Measurements from ENCODE around the gene MBIP. TPM values are rescaled to one million over a fixed set of nuclear protein-coding genes. Genes with fewer than 3 reads are reported as not detected.

MBIP gene
- total RNA-seq, 1 donor from 2014 or later = 12.9 TPM

- no peak overlapping the region for H3K4me3 ChIP-seq (ENCODE audit: low read depth, low read length)
- DNase-seq (ENCODE audit: low read depth) = no peak
- TF ChIP-seq, protein P1, sequence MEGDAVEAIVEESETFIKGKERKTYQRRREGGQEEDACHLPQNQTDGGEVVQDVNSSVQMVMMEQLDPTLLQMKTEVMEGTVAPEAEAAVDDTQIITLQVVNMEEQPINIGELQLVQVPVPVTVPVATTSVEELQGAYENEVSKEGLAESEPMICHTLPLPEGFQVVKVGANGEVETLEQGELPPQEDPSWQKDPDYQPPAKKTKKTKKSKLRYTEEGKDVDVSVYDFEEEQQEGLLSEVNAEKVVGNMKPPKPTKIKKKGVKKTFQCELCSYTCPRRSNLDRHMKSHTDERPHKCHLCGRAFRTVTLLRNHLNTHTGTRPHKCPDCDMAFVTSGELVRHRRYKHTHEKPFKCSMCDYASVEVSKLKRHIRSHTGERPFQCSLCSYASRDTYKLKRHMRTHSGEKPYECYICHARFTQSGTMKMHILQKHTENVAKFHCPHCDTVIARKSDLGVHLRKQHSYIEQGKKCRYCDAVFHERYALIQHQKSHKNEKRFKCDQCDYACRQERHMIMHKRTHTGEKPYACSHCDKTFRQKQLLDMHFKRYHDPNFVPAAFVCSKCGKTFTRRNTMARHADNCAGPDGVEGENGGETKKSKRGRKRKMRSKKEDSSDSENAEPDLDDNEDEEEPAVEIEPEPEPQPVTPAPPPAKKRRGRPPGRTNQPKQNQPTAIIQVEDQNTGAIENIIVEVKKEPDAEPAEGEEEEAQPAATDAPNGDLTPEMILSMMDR (conservative IDR thresholded peaks at IDR 0.05; ENCODE audit: low read depth, low read length) = no peak
Measured at GRCh38 chr14:36325853-36326252, 5.4 kb upstream of the MBIP start.

DNA sequence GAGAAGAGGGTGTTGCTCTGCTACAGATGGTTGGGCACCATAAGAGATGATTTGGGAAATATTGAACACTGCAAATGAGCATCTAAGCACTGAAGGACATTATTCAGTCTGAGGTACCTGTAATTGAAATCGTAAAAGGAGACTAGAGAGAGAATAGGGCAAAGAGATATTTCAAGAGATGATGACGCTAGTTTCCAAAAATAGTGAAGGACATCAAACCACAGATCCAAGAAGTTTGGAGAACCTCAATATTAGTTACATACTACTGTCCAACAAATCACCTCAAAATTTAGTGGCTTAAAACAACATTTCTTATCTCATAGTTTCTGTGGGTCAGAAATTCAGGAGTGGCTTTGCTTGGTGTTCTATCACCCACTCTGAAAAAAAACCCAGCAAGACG is 4.5 kb upstream of the MBIP start:
- TF ChIP-seq, protein P1 (conservative IDR thresholded peaks at IDR 0.05; ENCODE audit: low read depth, low read length) = no peak
- no peak overlapping the region for H3K4me3 ChIP-seq (ENCODE audit: low read depth, low read length)
- DNase-seq (ENCODE audit: low read depth) = no peak

DNA sequence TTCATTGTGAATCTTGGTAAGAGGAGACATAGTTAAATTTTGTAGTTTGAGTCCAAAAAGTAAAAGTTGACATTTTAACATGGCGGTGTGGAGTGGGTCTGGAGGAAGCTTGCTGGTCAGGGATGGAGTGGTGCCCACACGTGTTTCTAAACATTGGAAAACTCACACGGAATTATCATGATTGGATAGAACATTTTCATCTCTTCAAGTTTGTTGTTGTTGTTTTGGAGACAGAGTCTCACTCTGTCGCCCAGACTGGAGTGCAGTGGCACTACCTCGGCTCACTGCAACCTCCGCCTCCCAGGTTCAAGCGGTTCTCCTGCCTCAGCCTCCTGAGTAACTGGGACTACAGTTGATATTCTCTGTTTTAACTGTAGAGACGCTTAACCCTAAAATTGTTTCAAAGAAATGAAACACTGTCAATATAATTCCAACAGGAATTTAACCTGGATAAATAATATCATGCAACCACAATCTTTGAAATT is 502 bp upstream of the MBIP start:
- H3K4me3 ChIP-seq (ENCODE audit: low read depth, low read length) = peak overlapping the region; percentile 93
- TF ChIP-seq, protein P1 (conservative IDR thresholded peaks at IDR 0.05; ENCODE audit: low read depth, low read length) = no peak
- DNase-seq (ENCODE audit: low read depth) = no peak

DNA sequence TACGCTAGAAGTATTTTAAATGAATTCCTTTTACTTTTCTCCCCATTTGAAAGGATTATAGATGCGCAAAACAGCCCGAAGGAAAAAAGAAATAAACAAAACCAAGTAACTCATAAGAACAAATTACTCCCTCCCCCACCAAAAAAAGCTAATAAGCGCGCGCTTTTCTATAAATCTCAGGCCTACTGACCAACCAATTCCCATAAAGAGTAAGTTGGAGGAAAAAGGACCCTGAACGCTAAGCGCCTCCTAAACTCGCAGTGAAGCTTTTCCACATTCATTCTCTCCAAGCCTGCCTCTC is 588 bp downstream of the MBIP start:
- no peak for DNase-seq (ENCODE audit: low read depth)
- TF ChIP-seq, protein P1 (conservative IDR thresholded peaks at IDR 0.05; ENCODE audit: low read depth, low read length) = no peak
- peak overlapping the region; percentile 93 for H3K4me3 ChIP-seq (ENCODE audit: low read depth, low read length)

DNA sequence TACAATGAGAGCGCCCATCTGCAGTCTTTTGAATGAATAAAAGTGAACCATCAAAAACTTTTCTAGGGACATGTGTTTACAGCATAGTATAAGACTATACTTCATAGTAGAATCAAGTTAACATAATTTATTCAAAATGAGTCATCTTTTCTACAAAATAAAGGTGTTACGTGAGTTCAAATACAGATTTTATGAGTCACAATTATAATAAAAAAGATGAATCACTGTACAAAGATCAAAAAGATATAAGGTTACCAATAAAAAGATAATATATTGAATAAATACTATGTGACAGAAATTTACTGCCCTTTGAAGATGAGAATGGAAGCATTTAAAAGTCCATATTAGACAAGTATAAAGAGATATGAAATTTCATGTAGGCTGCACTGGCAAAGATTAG is 2.8 kb downstream of the MBIP start:
- TF ChIP-seq, protein P1 (conservative IDR thresholded peaks at IDR 0.05; ENCODE audit: low read depth, low read length) = no peak
- no peak overlapping the region for H3K4me3 ChIP-seq (ENCODE audit: low read depth, low read length)
- no peak for DNase-seq (ENCODE audit: low read depth)

DNA sequence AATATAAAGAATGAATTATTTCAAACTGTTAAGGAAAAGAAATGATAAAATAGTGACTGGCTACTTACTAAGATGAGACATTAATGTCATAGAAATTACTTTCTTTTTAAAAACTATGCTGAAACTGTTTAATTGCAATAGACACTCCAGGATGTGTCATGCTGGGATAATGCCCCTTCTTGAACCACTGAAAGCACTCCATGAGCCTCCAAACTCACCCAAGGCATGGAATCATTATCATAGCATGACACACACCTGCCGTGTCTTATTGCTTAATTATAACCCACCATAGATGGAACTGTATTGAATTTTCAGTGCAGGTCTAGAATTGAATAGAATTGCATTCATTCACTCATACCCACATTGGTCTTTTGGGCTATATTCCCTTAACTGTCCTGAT is 4.3 kb downstream of the MBIP start:
- no peak for DNase-seq (ENCODE audit: low read depth)
- TF ChIP-seq, protein P1 (conservative IDR thresholded peaks at IDR 0.05; ENCODE audit: low read depth, low read length) = no peak
- H3K4me3 ChIP-seq (ENCODE audit: low read depth, low read length) = no peak overlapping the region

- no peak for DNase-seq (ENCODE audit: low read depth)
- no peak overlapping the region for H3K4me3 ChIP-seq (ENCODE audit: low read depth, low read length)
- TF ChIP-seq, protein P1 (conservative IDR thresholded peaks at IDR 0.05; ENCODE audit: low read depth, low read length) = no peak
Measured at GRCh38 chr14:36315159-36315853, 5.1 kb downstream of the MBIP start.

Measured in epithelial cell of proximal tubule (primary cell).